A673 (cell line): ENCODE data around the gene PGP.

Experiments
- CTCF ChIP-seq: fragments of 300-800, 200-600 bp; sonication (generic); conservative IDR thresholded peaks from 2 replicates; pipeline ENCODE4 v1.5.1; 2017; ENCODE audit warnings: low read depth, mild to moderate bottlenecking, antibody characterized with exemption, low read length, moderate library complexity, mixed read lengths
- EZH2 ChIP-seq: fragments of 200-600 bp; sonication (generic); IDR thresholded peaks from 2 replicates; pipeline ENCODE4 v1.6.1; 2017; ENCODE audit warnings: borderline replicate concordance, low read depth, mild to moderate bottlenecking, mixed read lengths, antibody characterized with exemption, low read length; ENCODE audit not compliant: poor library complexity, severe bottlenecking

GRCh38 chr16:2238150-2238837 lies 23.7 kb upstream of the PGP start:
- no peak for TF ChIP-seq CTCF
- no peak for TF ChIP-seq EZH2
